GM21619 (cell line): ENCODE measurements around the gene PHACTR3.

Experiments used
- ATAC-seq: cut with Tn5 transposase; IDR thresholded peaks from one replicate; pipeline ENCODE4 v1.9.1; 2021; ENCODE audit not compliant: unreplicated experiment

Gene PHACTR3

GRCh38 chr20:59573837-59574236 lies 30.5 kb upstream of the PHACTR3 start:
- ATAC-seq = no peak

GRCh38 chr20:59574308-59574707 lies 30.0 kb upstream of the PHACTR3 start:
- no peak for ATAC-seq

- no peak for ATAC-seq
Observed at GRCh38 chr20:59575216-59575615, 29.1 kb upstream of the PHACTR3 start.

GRCh38 chr20:59575653-59576052 lies 28.7 kb upstream of the PHACTR3 start:
- no peak for ATAC-seq

- ATAC-seq = no peak
Observed at GRCh38 chr20:59576216-59576953, 28.0 kb upstream of the PHACTR3 start.

GRCh38 chr20:59577037-59577808 lies 27.1 kb upstream of the PHACTR3 start:
- no peak for ATAC-seq

- ATAC-seq = no peak
Observed at GRCh38 chr20:59577809-59578435, 26.4 kb upstream of the PHACTR3 start.

- ATAC-seq = no peak
Observed at GRCh38 chr20:59578436-59579403, 25.6 kb upstream of the PHACTR3 start.

- ATAC-seq = no peak
Observed at GRCh38 chr20:59579404-59580145, 24.8 kb upstream of the PHACTR3 start.

- no peak for ATAC-seq
Observed at GRCh38 chr20:59580146-59580946, 24.0 kb upstream of the PHACTR3 start.

- ATAC-seq = no peak
Observed at GRCh38 chr20:59580991-59581401, 23.3 kb upstream of the PHACTR3 start.

GRCh38 chr20:59581993-59582679 lies 22.2 kb upstream of the PHACTR3 start:
- no peak for ATAC-seq

GRCh38 chr20:59583428-59584277 lies 20.7 kb upstream of the PHACTR3 start:
- ATAC-seq = no peak

- ATAC-seq = no peak
Observed at GRCh38 chr20:59584278-59584925, 19.9 kb upstream of the PHACTR3 start.

GRCh38 chr20:59585714-59586409 lies 18.5 kb upstream of the PHACTR3 start:
- no peak for ATAC-seq

GRCh38 chr20:59586613-59587012 lies 17.7 kb upstream of the PHACTR3 start:
- no peak for ATAC-seq

- no peak for ATAC-seq
Observed at GRCh38 chr20:59587570-59587969, 16.8 kb upstream of the PHACTR3 start.
